ENCODE results near the gene C16orf96. TPM values are rescaled to one million over a fixed set of nuclear protein-coding genes. Genes with fewer than 3 reads are reported as not detected.

C16orf96 gene
- total RNA-seq, 1 donor from 2014 or later = not detected

DNA sequence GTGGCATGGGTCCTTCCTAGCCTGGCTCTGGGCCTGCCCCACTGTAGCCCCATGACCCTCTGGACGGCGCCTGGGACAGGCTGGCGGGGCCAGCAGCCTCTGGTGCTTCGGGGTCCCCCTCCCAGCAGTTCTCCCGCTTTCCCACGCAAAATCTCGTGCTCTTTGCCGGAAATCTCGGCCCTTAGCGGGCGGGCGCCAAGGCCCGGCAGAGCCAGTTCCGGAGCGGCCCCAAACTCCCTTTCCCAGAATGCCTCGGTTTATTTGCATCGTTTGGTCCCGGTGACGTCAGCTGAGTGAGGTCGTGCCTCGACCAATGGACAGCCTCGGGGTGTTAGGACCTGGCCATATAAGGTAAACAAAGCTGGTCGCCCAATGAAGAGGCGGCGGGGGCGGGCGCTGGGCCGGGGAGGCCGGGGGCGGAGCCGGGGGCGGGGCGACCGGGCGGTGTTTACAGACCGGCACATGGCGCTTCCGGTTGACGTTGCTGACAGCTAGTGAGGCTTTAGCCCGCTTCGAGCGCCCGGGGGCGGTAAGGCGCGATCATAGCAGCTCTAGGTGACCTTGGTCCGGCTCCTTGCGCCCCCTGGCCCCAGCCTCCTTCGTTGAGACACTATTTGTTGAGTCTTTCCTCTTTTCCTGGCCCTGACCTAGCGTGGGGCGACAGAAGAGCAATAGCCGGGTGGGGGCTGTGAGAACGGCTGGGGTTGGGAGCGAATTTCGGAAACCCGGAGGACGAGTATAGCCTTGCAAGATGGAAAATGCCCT is 60.1 kb downstream of the C16orf96 start:
- DNase-seq (ENCODE audit: low read depth, low spot score) = peak; percentile 99

DNA sequence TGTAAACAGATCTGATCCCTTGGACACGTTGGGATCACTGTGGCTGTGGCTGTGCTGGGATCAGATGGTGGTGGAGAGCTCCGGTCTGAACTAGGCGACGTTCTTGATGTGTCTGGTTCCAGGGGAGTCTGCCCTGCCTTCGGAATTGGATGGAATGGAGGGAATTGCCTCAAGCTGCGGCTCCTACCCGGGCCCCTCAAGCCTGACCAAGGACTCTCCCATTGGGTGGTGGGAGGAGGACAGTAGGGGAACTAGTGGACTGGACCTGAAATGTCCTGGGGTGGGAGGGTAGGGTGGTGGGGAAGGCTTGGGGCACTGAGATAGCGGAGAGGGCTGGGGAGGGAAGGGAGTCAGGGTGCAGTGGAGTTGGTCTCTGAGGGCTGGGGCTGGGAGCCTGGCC is 61.7 kb downstream of the C16orf96 start:
- DNase-seq (ENCODE audit: low read depth, low spot score) = no peak

DNA sequence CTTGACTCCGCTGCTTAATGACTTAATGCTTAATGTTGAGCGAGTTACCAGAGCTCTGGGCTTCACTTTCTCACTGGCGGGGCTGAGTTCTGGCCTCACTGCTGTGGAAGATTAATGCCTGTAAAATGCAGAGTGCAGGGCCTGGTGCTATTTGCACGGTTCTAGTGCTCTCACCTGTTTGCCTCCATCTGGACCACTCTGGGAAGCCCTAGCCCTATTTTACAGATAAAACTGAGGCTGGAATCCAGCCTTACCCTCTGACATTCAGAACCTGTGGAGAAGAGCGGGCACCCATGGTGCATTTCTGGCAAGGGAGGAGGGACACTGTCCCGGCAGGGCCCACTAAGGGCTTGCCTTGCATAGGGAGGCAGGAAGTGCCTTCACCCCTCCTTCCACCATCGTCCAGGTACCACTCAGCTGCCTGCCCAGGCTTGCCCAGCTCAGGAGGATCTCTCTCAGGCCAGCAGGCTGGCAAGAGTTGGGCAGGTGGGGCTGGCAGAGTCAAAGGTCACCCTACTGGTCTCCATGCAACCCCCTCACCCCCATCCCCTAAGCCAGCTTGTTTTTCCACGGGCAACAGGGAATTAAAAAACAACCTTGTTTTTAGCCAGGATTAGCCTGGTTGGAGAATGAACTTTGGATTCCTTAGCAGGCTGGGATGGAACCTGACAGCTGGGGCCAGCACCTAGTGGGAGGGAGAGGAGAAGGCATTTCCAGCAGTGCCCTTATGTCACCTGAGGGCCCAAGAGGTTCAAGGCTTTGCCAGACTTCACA is 62.7 kb downstream of the C16orf96 start:
- no peak for DNase-seq (ENCODE audit: low read depth, low spot score)

DNA sequence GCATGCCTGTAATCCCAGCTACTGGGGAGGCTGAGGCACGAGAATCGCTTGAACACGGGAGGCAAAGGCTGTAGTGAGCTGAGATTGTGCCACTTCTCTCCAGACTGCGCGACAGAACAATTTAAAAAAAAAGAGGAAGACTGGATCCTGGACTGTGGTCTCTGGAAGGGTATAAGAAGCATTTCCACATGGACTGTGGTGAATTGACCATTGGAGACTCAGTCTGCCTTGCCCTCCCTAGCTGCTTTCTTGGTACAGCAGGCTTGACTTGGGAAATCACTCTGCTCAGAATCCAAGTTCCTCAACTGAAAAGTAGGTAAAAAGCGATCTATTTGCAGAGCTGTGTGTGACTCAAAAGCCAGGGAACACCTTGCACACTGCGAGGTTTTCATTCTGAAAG is 67.5 kb downstream of the C16orf96 start:
- no peak for DNase-seq (ENCODE audit: low read depth, low spot score)

DNA sequence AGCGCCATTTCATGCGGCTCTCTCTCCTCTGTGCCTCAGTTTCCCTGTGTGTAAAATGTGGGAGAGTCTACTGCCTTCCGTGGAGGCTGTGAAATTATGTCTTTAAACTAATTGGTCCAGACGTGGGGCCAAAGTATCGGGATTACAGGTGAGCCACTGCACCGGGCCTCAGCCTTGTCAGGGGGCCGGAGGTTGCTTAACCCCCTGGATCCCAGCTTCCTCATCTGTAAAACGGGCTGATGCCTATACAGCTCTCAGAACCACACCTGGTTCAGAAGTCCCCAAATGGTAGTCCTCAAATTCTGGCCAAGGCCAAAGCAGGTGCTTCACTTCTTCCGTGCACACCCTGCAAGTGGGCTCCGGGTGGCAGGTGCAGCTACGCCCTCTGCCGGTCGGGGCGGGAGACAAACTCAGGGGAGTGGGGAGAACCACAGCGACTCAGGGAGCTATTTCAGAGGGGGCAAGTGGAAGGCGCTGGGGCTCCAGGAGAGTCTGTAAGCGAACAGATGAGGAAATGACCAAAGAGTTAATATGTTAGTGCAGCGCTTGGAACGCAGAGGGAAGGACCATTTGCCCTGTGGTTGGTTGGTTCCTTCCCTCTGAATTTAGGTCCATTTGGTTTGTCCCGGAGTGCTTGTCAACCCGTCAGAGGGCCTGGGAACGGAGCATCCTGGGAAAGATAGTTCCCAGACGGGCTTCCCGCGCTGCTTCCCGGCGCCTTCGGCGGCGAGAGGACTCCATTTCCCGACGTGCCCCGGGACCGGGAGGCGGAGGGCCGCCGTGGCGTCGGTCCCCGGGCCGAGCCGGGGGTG is 68.1 kb downstream of the C16orf96 start, which contains the start of gene MGRN1:
MGRN1 (plus strand) TSS at position 812 of the 812 bp plus-strand sequence. CDS start 135 bp downstream, outside the sequence.
- peak; percentile 93 for DNase-seq (ENCODE audit: low read depth, low spot score)

DNA sequence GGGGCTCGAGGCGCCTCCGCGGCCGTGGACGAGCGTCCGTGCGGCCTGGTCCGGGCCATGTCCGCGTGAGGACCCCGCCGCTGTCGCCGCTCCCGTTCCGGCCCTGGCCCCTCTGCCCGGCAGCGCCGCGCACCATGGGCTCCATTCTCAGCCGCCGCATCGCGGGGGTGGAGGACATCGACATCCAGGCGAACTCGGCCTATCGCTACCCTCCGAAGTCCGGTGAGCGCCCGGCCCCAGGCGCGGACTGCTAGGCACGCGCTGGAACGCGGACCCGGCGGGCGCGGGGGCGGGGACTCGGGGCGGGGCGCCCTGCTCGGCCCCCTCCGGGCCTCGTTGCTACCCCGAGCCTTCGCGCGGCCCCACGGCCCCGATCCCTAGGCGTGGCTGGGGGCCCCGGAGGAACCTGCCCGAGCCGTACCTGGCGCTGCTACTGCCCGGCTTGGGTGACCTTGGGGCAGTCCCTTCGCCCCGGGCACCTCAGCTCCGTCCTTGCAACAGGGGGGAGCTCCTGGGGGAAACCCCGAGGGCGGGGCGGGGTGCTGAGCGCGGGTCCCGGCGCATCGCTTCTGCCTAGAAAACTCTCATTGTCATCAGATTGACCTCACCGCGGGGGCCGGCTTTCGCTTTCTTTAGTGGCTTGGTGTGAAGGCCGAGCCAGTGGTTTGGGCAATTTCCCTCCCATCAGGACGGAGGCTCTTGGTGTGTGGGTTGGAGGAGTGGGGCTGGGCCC is 68.9 kb downstream of the C16orf96 start:
- no peak for DNase-seq (ENCODE audit: low read depth, low spot score)

DNA sequence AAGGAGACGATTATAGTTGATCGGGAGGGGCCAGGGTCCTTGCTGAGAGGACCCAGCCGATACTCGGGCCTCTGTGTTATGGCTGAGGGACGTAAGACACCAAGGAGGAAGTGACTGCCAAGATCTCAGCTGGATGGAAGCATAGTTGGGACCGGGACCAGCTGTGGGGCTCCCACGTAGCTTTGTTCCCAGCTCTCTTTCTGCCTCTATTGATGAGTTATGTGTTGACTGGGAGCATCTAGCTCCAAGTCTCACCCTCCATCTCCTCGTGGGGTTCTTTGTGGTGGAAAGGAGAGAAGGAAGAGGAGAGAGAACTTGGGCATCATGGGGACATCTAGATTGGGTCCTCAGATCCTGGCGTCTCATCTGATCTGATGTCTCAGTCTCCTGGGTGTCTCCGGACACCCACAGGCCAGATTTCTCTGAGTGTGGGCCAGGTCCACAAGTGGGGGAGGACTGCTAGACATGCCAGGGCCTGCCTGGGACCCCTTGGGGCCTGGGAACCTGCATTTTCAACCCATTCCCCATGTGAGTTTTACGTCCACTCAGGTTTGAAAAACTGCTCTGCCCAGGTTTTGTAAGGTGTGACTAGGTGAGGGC is 69.5 kb downstream of the C16orf96 start:
- DNase-seq (ENCODE audit: low read depth, low spot score) = no peak

DNA sequence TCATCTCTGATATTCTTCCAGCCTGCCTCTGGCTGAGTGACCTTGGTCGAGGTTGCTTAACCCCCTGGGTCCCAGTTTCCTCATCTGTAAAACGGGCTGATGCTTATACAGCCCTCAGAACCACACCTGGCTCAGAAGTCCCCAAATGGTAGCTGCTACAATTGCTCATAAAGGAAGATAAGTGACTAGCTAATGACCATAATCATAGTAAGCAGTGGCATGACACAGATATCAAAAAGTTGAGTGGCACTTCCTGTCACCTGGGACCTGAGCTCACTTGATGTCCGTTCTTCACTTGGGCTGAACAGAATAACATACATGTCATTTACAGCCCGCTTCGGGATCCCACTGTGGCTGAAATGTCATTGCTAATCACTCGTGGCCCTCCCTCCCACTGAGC is 70.3 kb downstream of the C16orf96 start:
- no peak for DNase-seq (ENCODE audit: low read depth, low spot score)

DNA sequence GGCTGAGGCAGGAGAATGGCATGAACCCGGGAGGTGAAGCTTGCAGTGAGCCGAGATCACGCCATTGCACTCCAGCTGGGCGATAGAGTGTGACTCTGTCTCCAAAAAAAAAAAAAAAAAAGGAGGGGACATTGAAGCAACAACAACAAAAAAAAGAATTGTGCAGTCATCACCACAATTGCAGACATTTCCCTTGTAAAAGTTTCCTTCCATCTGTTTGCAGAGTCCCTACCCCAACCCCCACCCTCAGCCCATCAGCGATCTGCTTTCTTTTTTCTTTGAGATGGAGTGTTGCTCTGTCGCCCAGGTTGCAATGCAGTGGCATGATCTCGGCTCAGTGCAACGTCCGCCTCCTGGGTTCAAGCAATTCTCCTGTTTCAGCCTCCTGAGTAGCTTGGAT is 72.1 kb downstream of the C16orf96 start:
- no peak for DNase-seq (ENCODE audit: low read depth, low spot score)

DNA sequence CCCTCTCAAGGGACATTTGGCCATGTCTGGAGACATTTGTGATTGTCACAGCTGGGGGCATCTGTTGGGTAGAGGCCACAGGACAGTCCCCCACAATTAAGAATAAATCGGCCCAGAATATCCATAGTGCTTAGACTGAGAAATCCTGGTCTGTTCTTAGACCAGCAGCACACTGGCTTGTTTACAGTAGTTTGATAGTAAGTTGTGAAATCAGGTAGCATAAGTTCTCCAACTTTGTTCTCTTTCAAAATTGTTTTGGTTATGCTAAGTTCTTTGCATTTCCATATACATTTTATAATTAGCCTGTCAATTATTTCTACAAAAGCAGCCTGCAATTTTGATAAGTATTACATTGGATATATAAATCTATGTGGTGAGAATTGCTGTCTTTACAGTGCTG is 75.3 kb downstream of the C16orf96 start:
- DNase-seq (ENCODE audit: low read depth, low spot score) = no peak

DNA sequence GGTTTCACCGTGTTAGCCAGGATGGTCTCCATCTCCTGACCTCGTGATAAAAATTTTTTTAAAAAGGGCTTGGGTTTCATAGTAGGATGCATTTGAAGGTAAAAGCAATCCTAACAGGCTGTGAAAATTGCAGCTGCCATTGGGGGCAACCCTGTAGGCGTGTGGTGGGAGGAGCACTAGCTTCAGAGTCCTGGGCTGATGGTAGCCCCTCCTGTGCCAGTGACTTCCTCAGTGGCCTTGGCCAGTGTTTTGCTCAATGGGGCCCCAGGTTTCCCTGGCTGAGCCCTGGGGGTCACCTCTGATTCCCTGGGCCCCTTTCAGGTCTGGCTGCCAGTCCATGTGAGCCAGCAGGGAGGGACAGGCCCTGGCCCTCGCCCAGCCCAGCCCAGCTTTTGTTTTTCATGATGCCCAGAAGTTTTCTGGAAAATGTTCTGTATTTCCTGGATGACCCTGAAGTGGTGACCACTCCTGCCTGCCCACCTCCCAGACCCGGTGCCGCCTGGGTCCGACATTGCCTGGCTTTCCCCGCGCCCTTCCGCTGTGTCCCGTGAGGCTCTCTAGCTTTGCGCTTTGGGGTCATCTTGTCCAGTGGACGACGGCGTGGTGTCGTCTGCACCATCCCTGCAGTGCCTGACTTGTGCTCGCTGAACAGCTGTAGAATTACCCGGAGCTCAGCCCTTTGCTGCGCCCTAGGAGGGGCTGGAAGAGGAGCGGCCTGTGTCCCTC is 77.9 kb downstream of the C16orf96 start:
- no peak for DNase-seq (ENCODE audit: low read depth, low spot score)

DNA sequence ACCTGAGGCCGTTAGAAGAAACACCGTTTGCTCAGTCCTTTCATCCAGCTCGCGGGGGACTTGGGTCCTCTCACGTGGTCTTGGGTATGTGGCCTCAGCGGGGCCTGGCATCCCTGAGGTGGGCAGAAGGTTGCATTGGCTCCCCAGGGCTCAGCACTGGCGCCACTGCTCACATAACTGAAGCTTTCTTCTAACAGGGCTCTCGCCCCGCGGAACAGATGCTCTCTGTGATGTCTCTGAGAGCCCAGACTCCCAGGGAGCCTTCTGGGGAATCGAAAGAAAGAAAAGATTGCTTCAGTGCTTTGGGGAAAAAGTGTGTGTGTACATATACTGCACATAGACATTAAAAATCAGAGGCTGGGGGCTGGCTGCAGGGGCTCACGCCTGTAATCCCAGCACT is 78.6 kb downstream of the C16orf96 start:
- DNase-seq (ENCODE audit: low read depth, low spot score) = no peak

DNA sequence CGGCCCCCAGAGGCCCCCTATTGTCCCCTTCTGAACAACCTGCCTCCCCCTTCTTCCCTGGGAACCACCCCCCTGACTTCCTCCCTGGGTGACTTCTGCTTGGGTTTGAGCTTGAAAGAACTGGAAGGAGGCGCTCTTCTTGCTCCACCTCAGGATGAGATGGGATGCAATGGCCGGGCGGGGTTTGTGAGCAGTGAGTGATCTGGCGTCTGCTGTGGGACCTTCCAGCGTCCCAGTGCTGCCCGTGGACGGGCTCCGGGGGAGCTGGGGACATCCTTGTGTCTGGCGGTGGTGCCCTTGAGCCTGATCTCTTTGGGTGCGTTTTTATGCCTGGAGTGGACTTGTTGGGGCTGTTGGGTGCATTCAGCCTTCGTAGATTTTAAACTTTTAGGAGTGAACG is 80.1 kb downstream of the C16orf96 start:
- DNase-seq (ENCODE audit: low read depth, low spot score) = no peak

DNA sequence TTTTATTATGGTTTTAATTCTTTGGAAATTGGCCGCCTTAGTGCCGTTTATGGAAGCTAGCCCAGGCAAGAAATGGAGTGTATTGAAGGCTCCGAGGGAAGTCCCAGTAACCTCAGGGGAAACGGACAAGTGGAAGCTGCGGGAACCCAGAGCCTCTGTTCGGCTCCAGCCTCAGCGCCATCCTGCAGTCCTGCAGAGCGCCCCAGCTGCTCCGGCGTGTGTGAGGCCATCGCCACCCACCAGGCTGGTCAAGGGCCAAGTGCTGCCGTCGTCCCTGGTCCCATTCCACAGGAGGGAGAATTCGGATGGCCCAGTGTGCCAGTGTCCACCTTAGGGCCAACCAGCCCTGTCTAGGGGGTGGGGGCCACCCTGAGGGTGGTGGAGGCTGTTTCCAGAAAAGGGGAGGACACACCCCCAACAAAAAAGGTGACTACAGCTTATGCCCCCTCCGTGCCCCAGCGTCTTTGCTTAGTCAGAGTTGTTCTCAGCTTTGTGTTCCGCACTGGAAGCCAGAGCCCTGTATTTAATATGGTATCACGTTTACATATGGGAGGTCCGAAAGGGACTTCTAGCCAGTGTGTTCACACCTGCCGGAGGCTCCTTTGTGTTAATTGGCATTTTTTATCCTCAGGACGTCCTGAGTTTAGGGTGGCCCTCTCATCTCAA is 81.5 kb downstream of the C16orf96 start:
- no peak for DNase-seq (ENCODE audit: low read depth, low spot score)

DNA sequence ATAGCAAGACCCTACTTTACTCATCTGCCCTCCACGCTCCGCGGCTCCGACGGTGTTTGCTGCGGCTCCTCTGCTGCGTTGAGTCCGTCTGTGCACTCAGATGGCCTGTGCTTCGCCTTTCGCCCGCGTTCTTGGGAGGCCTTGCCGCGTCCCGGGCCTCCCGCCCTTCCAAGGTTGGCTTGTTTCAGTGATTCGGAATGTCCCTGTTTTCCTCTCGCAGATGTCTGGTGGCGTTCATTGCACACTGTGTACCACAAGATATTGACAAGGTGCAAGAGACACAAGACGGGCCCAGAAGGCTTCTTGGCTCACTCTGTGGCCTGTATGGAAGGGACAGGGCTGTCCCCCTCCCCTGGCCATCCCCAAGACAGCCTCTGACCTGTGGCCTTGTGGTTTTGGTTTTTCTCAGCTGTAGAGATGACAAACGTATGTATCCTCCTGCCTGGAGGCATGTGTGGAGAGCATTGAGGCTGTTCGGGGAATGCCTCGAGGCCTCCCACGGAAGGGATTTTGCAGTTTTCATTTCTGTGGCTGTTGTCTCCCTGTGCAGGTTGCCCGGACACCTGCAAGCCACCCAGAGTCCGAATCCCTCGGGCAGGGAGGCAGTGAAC is 83.9 kb downstream of the C16orf96 start:
- no peak for DNase-seq (ENCODE audit: low read depth, low spot score)

DNA sequence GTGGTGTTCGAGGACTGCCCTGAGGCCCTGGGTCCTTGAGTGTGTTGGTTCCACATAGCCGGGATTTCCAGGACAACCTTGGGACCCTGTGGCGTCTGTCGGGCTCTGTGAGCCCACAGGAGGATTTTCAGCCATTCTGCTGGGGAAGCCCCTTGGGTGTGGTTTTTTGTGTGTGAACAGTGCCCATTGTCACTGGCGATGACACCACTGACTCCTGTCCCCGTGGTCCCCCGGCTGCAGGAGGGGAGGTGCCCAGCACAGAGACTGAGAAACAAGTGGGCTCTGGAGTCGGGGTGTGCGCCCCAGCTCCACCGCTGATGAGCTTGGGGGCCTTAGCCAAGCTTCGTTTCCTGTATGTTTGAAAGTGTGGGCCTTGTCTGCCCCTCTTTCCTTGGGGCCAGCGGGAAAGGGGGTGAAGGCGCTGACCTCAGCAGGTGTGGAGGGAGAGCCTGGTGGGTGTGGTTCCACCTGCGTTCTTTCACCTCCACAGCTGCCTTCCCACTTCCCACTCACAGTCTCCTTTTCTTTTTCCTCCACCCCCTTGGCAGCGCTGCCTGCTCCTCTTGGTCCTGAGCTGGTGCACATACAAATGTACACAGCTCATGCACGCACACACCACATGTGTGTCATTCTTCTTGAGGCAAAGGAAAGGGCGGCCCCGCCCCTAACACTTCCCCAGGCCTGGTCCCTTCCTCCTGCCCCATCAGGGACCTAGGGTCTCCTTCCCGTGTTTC is 84.6 kb downstream of the C16orf96 start:
- DNase-seq (ENCODE audit: low read depth, low spot score) = no peak

DNA sequence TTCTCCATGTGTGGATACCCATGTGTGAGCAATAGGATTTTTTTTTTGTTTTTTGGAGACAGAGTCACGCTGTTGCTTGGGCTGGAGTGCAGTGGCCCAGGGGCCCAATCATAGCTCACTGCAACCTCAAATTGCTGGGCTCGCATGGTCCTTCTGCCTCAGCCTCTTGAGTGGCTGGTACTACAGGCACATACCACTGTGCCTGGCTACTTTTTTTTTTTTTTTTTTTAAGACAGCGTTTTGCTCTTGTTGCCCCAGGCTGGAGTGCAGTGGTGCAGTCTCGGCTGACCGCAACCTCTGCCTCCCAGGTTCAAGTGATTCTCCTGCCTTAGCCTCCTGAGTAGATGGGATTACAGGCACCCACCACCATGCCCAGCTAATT is 85.2 kb downstream of the C16orf96 start:
- DNase-seq (ENCODE audit: low read depth, low spot score) = no peak

DNA sequence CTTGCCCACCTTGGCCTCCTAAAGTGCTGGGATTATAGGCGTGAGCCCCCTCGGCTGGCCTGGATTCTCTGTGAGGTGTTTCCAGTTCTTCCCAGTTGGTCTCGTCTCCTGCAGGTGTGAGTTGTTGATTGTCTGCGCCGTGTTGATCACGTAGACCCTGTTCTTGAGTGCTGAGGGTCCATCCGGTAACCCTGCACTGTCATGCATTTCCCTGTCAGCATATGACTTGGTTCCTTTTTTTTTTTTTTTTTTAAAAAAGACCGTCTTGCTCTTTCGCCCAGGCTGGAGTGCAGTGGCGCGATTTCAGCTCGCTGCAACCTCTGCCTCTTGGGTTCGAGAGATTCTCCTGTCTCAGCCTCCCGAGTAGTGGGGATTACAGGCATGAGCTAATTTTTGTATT is 85.8 kb downstream of the C16orf96 start:
- no peak for DNase-seq (ENCODE audit: low read depth, low spot score)
